GM12878 (cell line): Measurements from ENCODE around the gene NRXN3. TPM values are rescaled to one million over a fixed set of nuclear protein-coding genes. Genes with fewer than 3 reads are reported as not detected.

Experiments used
- ATAC-seq: fragments of 200-7000 bp; cut with Tn5 transposase; 3 replicates; pipeline ENCODE4 v1.9.1; 2020; ENCODE audit warnings: mild to moderate bottlenecking, moderate library complexity
- BruUV-seq: library from RNA; stranded (reverse); fragments of 400-500 nt; replicated peaks from 2 replicates; lab custom pipeline; 2021; lab: Mats Ljungman, UMichigan
- CTCF ChIA-PET: fragments of 300-600 bp; sonication (Branson Sonifier 250); formaldehyde crosslinking; extraction: SDS; loops from one replicate; lab custom pipeline; 2021; ENCODE audit warnings: inconsistent platforms; lab: Yijun Ruan, JAX
- POLR2A ChIA-PET: fragments of 350-600 bp; formaldehyde crosslinking; extraction: SDS; loops from one replicate; lab custom pipeline; 2021; ENCODE audit warnings: inconsistent platforms; lab: Charles Lee
- RAD21 ChIA-PET: fragments of 300-600 bp; sonication (Branson Sonifier 250); formaldehyde crosslinking; loops from one replicate; lab custom pipeline; 2023; ENCODE audit warnings: antibody characterized with exemption; ENCODE audit not compliant: unreplicated experiment; lab: Charles Lee
- SMC1A ChIA-PET: fragments of 300-600 bp; sonication (Branson Sonifier 250); formaldehyde crosslinking; loops from one replicate; lab custom pipeline; 2023; ENCODE audit not compliant: unreplicated experiment, uncharacterized antibody; lab: Charles Lee
- DNase-seq: peaks from one replicate; pipeline ENCODE4 v3.0.0-alpha.2; 2011; ENCODE audit warnings: low read depth, low spot score
- FAIRE-seq: peaks from 3 replicates; lab custom pipeline; 2011; peaks lifted over from hg19 to GRCh38; lab: Jason Lieb, UNC
- H2AFZ ChIP-seq: 2 replicates; pipeline ENCODE4 v1.6.0; 2011; ENCODE audit warnings: low read depth, low read length, control low read depth; ENCODE audit not compliant: control insufficient read depth
- H3K27ac ChIP-seq: 2 replicates; pipeline ENCODE4 v1.5.1; 2011; ENCODE audit warnings: control low read depth; ENCODE audit not compliant: control insufficient read depth, insufficient read depth
- H3K27me3 ChIP-seq, 2 experiments: replicated peaks in 1 of 2; 2 replicates each; pipeline versions ENCODE4 v1.6.0 to v1.6.1; 2011; ENCODE audit warnings: low read length in 1 of 2; ENCODE audit not compliant: control insufficient read depth in 2 of 2, insufficient read depth in 2 of 2
- H3K36me3 ChIP-seq, 2 experiments: 2 replicates each; pipeline ENCODE4 v1.5.1; 2011; ENCODE audit warnings: low read length in 1 of 2; ENCODE audit not compliant: control insufficient read depth in 2 of 2, insufficient read depth in 2 of 2
- H3K4me1 ChIP-seq: 2 replicates; pipeline ENCODE4 v1.6.1; 2011; ENCODE audit warnings: mild to moderate bottlenecking, low read length, moderate library complexity, mixed read lengths; ENCODE audit not compliant: control insufficient read depth, insufficient read depth
- H3K4me2 ChIP-seq: 2 replicates; pipeline ENCODE4 v1.6.0; 2011; ENCODE audit warnings: control low read depth; ENCODE audit not compliant: control insufficient read depth, insufficient read depth
- H3K4me3 ChIP-seq: fragments of 200-600 bp; sonication (generic); 2 replicates; pipeline ENCODE4 v1.5.1; 2016
- H3K79me2 ChIP-seq: 2 replicates; pipeline ENCODE4 v1.6.0; 2011; ENCODE audit warnings: low read length; ENCODE audit not compliant: control insufficient read depth, insufficient read depth
- H3K9ac ChIP-seq: 2 replicates; pipeline ENCODE4 v1.8.0; 2011; ENCODE audit warnings: low read length, control low read depth, mixed read lengths; ENCODE audit not compliant: control insufficient read depth, insufficient read depth
- H3K9me3 ChIP-seq: replicated peaks from 3 replicates; pipeline ENCODE4 v1.5.1; 2011; ENCODE audit warnings: mild to moderate bottlenecking, low read length; ENCODE audit not compliant: control insufficient read depth, insufficient read depth
- H4K20me1 ChIP-seq: 2 replicates; pipeline ENCODE4 v1.6.0; 2011; ENCODE audit not compliant: control insufficient read depth, insufficient read depth
- CUX1 ChIP-seq: IDR thresholded peaks from 2 replicates; pipeline ENCODE4 v1.6.1; 2012; ENCODE audit warnings: improper control_type of control experiment, low read depth, low read length; ENCODE audit not compliant: insufficient replicate concordance
- ETV6 ChIP-seq, 2 experiments: fragments of 450-650 bp in 1 of 2; IDR thresholded peaks in 1 of 2; conservative IDR thresholded peaks in 1 of 2; 2 replicates each; pipeline ENCODE4 v1.6.1; 2014; ENCODE audit warnings: antibody characterized with exemption in 1 of 2, borderline replicate concordance in 1 of 2, low read depth in 1 of 2, mild to moderate bottlenecking in 1 of 2, moderate library complexity in 1 of 2
- IRF3 ChIP-seq: fragments of 450-650 bp; IDR thresholded peaks from 2 replicates; pipeline ENCODE4 v1.6.1; 2014; ENCODE audit warnings: mild to moderate bottlenecking
- PRDM15 ChIP-seq: fragments of 450-650 bp; formaldehyde crosslinking; IDR thresholded peaks from 2 replicates; pipeline ENCODE4 v1.4.0; 2020; ENCODE audit warnings: mild to moderate bottlenecking, moderate library complexity
- ZNF622 ChIP-seq: fragments of 450-650 bp; IDR thresholded peaks from 2 replicates; pipeline ENCODE4 v1.6.1; 2017; ENCODE audit warnings: mild to moderate bottlenecking, inconsistent platforms
- WGBS: methylation state at CpG from one replicate; pipeline ENCODE4 v1.1.6; 2016; ENCODE audit warnings: low lambda C conversion rate; ENCODE audit not compliant: insufficient replicate concordance, insufficient coverage; ENCODE audit errors: missing lambda C conversion rate; 5-methylcytosine and 5-hydroxymethylcytosine counted together
- in situ Hi-C: fragments of 300-500 bp; cut with MboI; formaldehyde crosslinking; loops from 9 replicates; pipeline ENCODE4 v1.14.3; 2018; ENCODE audit warnings: mixed read lengths
- intact Hi-C: fragments of 100-400 bp; cut with micrococcal nuclease; formaldehyde crosslinking; loops from one replicate; pipeline ENCODE4 v1.14.2; 2022; ENCODE audit not compliant: unreplicated experiment
- polyA plus RNA-seq, 11 experiments: library from polyadenylated mRNA; depleted of rRNA in 4 of 11; unstranded in 6 of 11; stranded (reverse) in 5 of 11; fragments of >200 nt; fragmentation: Nextera tagmentation in 4 of 11; fragmentation: Illumina TruSeq in 1 of 11; extraction: Ambion mirVana in 4 of 11; extraction: Trizol in 1 of 11; gene quantifications; 1 replicate in 1 of 11; 2 replicates in 10 of 11; pipeline versions ENCODE4 v1.2.1 to v1.2.3, GENCODE V29; 2011 to 2016; ENCODE audit warnings: inconsistent platforms in 2 of 11, missing spikeins in 2 of 11, low read depth in 1 of 11
- total RNA-seq, 4 experiments: library from RNA; depleted of rRNA in 3 of 4; stranded (reverse); fragments of >200 nt in 3 of 4; fragmentation: Illumina TruSeq in 1 of 4; extraction: Trizol in 1 of 4; gene quantifications; 2 replicates each; pipeline versions ENCODE4 v1.2.1 to v1.2.3, GENCODE V29; 2013 to 2021

Gene NRXN3
- total and polyA plus RNA-seq, 10 of the 15 experiments (the other 5 are each of a cell fraction or from before 2014, with no cell fraction given): 0.52 to 3.3 (median 1.4) TPM

- no TSS peak for BruUV-seq
- H3K4me3 ChIP-seq: no peak overlapping the region
- ChIA-PET POLR2A (no interaction called here), RAD21 (no interaction called here), SMC1A (interaction anchor here (1.6 kb wide), 1 partner anchor 14 kb away, joined by 3 read pairs; no protein-coding TSS in a partner anchor), CTCF (interaction anchor here (0.6 to 1.7 kb wide), 3 partner anchors 12 to 1016 kb away, joined by 3 to 4 read pairs (median 4); no protein-coding TSS in a partner anchor)
- H3K27ac ChIP-seq: no peak overlapping the region
- H3K79me2 ChIP-seq: no peaks in the 10 kb centered on the region
- no peaks in the 10 kb centered on the region for H3K9me3 ChIP-seq
- ATAC-seq (no peak), DNase-seq (no peak), FAIRE-seq (no peak)
- H3K4me2 ChIP-seq: no peak overlapping the region
- no peak overlapping the region for H2AFZ ChIP-seq
- H4K20me1 ChIP-seq: no peaks in the 10 kb centered on the region
- 44% methylated on average over 11 of the region's 11 CpGs for WGBS
- intact Hi-C loops (no loop called here), in situ Hi-C loops (no loop called here)
- no peak for TF ChIP-seq CUX1
- TF ChIP-seq ZNF622: no peak
- TF ChIP-seq IRF3: no peak
- TF ChIP-seq ETV6 (conservative IDR thresholded peaks at IDR 0.05 in 1 of 2, IDR thresholded peaks at IDR 0.05 in 1 of 2; ENCODE audit: borderline replicate concordance in 1 of 2, low read depth in 1 of 2): no peak
- no peak for TF ChIP-seq PRDM15 (CRISPR knock-in tag)
- no peaks in the 10 kb centered on the region for H3K4me1 ChIP-seq
- H3K36me3 ChIP-seq: no peaks in the 10 kb centered on the region
- H3K27me3 ChIP-seq: no peaks in the 10 kb centered on the region
- no peak overlapping the region for H3K9ac ChIP-seq
These were observed 1542.3 kb downstream of the NRXN3 start for GRCh38 chr14:79712302-79712950.
